Esophagus squamous epithelium (tissue), 4 donors: Measurements from ENCODE around the gene FBXL15.

Experiments
- POLR2A ChIP-seq, 4 donors: fragments of 450-650 bp; IDR thresholded peaks; one replicate each; pipeline ENCODE4 v1.6.1; 2017; ENCODE audit warnings: antibody characterized with exemption in 4 of 4, mild to moderate bottlenecking in 4 of 4, moderate library complexity in 3 of 4
- TF ChIP-seq, protein P1 (sequence below), 6 experiments: fragments of 450-650 bp in 4 of 6; fragments of 200-600 bp in 2 of 6; sonication (generic) in 2 of 6; IDR thresholded peaks; one replicate each; pipeline ENCODE4 v1.5.1; 2016 to 2019; ENCODE audit warnings: antibody characterized with exemption in 6 of 6, mild to moderate bottlenecking in 4 of 6, moderate library complexity in 4 of 6

DNA sequence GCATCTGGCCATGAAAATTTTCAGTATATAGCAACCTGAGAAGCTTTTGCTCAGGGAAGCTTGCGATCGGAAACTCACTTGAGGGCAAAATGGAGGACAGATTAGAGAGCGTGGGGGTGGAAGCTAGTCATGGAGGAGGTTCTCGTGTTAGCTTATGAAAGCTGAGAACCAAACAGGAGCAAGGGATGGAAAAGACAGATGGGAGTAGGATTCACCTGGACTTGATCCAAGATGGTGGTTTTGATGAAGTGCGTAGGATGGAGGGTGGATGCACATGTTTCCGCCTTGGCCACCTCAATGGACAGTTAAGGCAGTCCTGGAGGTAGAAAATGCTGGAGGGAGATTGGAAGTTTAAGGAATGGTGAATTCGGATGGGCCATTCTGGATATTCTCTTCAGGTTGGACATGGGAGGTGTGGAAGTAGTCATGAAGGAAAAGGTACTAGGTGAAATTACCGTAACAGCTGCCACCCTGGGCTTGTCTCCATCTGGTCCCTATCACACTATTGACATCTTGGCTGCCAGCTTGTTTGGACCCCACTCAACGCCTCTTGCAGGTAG, 37.0 kb downstream of the FBXL15 start:
- TF ChIP-seq, protein P1, sequence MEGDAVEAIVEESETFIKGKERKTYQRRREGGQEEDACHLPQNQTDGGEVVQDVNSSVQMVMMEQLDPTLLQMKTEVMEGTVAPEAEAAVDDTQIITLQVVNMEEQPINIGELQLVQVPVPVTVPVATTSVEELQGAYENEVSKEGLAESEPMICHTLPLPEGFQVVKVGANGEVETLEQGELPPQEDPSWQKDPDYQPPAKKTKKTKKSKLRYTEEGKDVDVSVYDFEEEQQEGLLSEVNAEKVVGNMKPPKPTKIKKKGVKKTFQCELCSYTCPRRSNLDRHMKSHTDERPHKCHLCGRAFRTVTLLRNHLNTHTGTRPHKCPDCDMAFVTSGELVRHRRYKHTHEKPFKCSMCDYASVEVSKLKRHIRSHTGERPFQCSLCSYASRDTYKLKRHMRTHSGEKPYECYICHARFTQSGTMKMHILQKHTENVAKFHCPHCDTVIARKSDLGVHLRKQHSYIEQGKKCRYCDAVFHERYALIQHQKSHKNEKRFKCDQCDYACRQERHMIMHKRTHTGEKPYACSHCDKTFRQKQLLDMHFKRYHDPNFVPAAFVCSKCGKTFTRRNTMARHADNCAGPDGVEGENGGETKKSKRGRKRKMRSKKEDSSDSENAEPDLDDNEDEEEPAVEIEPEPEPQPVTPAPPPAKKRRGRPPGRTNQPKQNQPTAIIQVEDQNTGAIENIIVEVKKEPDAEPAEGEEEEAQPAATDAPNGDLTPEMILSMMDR (IDR thresholded peaks at IDR 0.05): no peak
- TF ChIP-seq POLR2A (IDR thresholded peaks at IDR 0.05): no peak
